DLD1 (cell line): ENCODE measurements around the gene SEC31B.

ENCODE experiments used
- in situ Hi-C: cut with HindIII; loops from 2 replicates; pipeline ENCODE4 v1.10.0; 2017; ENCODE audit warnings: low sequenced_read_pairs

The SEC31B gene

DNA sequence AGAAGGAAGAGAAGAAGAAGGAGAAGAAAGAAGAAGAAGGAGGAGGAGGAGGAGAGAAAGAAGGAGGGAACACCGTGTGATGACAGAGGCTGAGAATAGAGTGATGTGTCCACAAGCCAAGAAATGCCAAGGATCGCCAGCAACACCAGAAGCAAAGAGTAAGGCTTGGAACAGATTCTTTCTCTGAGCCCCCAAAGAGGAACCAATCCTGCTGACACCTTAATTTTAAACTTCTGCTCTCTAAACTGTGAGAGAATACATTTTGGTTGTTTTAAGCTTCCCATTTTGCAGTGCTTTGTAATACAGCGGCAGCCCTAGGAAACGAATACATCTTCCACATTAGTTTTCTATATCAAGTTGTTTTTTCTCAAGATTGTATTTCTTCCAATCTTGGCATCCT, 70.7 kb downstream of the SEC31B start:
- in situ Hi-C loops, result no loop called here

GRCh38 chr10:100447663-100448062, 72.0 kb downstream of the SEC31B start:
- in situ Hi-C loops, result no loop called here

- in situ Hi-C loops, result no loop called here
These were observed 73.4 kb downstream of the SEC31B start for GRCh38 chr10:100446130-100446761.

GRCh38 chr10:100442548-100442947, 77.1 kb downstream of the SEC31B start:
- in situ Hi-C loops, result no loop called here

DNA sequence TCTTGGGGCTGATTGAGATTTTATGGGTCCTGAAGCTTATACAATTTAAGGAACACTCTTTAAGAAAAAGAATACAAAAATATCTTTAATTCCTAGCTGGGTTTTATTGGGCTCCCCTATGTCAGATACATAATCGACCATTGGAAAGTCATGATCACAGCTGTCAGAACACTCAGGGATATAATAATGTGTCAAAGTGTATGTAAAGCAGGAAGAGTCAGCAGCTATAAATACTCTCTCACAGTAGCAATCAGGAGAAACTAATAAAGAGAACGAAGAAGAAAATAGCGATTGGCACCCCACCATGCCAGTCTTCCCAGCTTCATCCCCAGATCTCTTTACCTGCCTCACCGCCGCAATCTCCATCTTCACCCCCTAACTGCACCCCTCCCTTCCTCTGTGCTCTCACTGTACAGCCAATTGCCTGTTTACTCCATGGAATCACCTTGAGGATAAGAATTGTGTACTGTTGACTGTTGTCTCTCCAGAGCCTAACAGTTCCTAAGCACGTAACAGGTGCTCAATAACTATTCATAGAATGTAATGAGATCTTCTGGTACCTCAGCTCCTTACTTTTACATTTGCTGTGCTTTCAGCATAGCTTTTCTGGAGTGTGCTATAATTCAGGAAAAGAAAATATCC, 80.9 kb downstream of the SEC31B start:
- in situ Hi-C loops, result no loop called here
